Muscle layer of duodenum (tissue), 2 donors: ENCODE results near the gene C14orf180.

Source experiments
- H3K27ac ChIP-seq: one replicate; pipeline ENCODE4 v1.7.0; 2013; ENCODE audit warnings: mild to moderate bottlenecking, low read length
- H3K27me3 ChIP-seq: one replicate; pipeline ENCODE4 v1.7.0; 2013; ENCODE audit warnings: low read depth, mild to moderate bottlenecking, control low read depth, low read length
- H3K36me3 ChIP-seq, 2 donors: one replicate each; pipeline ENCODE4 v1.7.0; 2013; ENCODE audit warnings: low read length in 2 of 2, control low read depth in 1 of 2, mild to moderate bottlenecking in 1 of 2; ENCODE audit not compliant: insufficient read depth in 2 of 2, control insufficient read depth in 1 of 2
- H3K4me1 ChIP-seq, 2 donors: one replicate each; pipeline ENCODE4 v1.7.0; 2013; ENCODE audit warnings: low read length in 2 of 2, mild to moderate bottlenecking in 2 of 2, control low read depth in 1 of 2, moderate library complexity in 1 of 2; ENCODE audit not compliant: insufficient read depth in 2 of 2, control insufficient read depth in 1 of 2
- H3K4me3 ChIP-seq, 2 donors: one replicate each; pipeline ENCODE4 v1.7.0; 2013; ENCODE audit warnings: low read length in 2 of 2, low read depth in 1 of 2, mild to moderate bottlenecking in 1 of 2
- H3K9me3 ChIP-seq, 2 donors: one replicate each; pipeline ENCODE4 v1.7.0; 2013; ENCODE audit warnings: low read length in 2 of 2, control low read depth in 1 of 2, mild to moderate bottlenecking in 1 of 2; ENCODE audit not compliant: control insufficient read depth in 1 of 2
- donor health status: healthy.

C14orf180 gene

GRCh38 chr14:104637546-104638003, 58.0 kb downstream of the C14orf180 start:
- H3K27me3 ChIP-seq, result no peaks in the 10 kb centered on the region

GRCh38 chr14:104638190-104638589, 58.6 kb downstream of the C14orf180 start:
- no peaks in the 10 kb centered on the region for H3K9me3 ChIP-seq
- H3K27me3 ChIP-seq, result no peaks in the 10 kb centered on the region
- H3K4me1 ChIP-seq, result no peaks in the 10 kb centered on the region
- H3K36me3 ChIP-seq, result no peaks in the 10 kb centered on the region
- H3K4me3 ChIP-seq, result no peak overlapping the region
- H3K27ac ChIP-seq, result no peak overlapping the region

More at GRCh38 chr14:104637546-104638003, 58.0 kb downstream of the C14orf180 start:
- no peaks in the 10 kb centered on the region for H3K9me3 ChIP-seq
- H3K27ac ChIP-seq, result no peak overlapping the region
- H3K4me1 ChIP-seq, result no peaks in the 10 kb centered on the region
- H3K4me3 ChIP-seq, result no peak overlapping the region
- H3K36me3 ChIP-seq, result no peaks in the 10 kb centered on the region

- no peaks in the 10 kb centered on the region for H3K4me1 ChIP-seq
- no peak overlapping the region for H3K4me3 ChIP-seq
- H3K27me3 ChIP-seq, result no peaks in the 10 kb centered on the region
- no peaks in the 10 kb centered on the region for H3K36me3 ChIP-seq
- H3K9me3 ChIP-seq, result no peaks in the 10 kb centered on the region
- H3K27ac ChIP-seq, result no peak overlapping the region
Observed at GRCh38 chr14:104638927-104639450, 59.4 kb downstream of the C14orf180 start.

GRCh38 chr14:104639471-104639870, 59.9 kb downstream of the C14orf180 start:
- H3K36me3 ChIP-seq, result no peaks in the 10 kb centered on the region
- H3K4me3 ChIP-seq, result no peak overlapping the region
- no peaks in the 10 kb centered on the region for H3K9me3 ChIP-seq
- no peak overlapping the region for H3K27ac ChIP-seq
- no peaks in the 10 kb centered on the region for H3K4me1 ChIP-seq
- no peaks in the 10 kb centered on the region for H3K27me3 ChIP-seq
